Heart left ventricle (tissue), 16 donors: Measurements from ENCODE around the gene PRELID3B. TPM values are rescaled to one million over a fixed set of nuclear protein-coding genes. Genes with fewer than 3 reads are reported as not detected.
A peak's percentile ranks its signal among the peaks of the same experiment; 100 is the strongest.

Experiments used
- ATAC-seq, 4 donors: fragments of 200-7000 bp; cut with Tn5 transposase; one replicate each; pipeline ENCODE4 v1.9.1; 2020 to 2022; ENCODE audit warnings: moderate library complexity in 4 of 4, mild to moderate bottlenecking in 3 of 4, moderate number of reproducible peaks in 1 of 4
- DNase-seq, 5 donors: peaks; one replicate each; pipeline ENCODE4 v3.0.0-alpha.2; 2020
- H3K27ac ChIP-seq, 12 donors: fragments of 200-600 bp; sonication (generic) in 4 of 12; one replicate each; pipeline versions ENCODE4 v1.5.0 to v1.8.0; 2016 to 2022; ENCODE audit warnings: mild to moderate bottlenecking in 2 of 12
- H3K27me3 ChIP-seq, 9 donors: fragments of 200-600 bp; sonication (generic) in 2 of 9; one replicate each; pipeline versions ENCODE4 v1.5.1 to v1.8.0; 2016 to 2022; ENCODE audit warnings: mild to moderate bottlenecking in 3 of 9
- H3K36me3 ChIP-seq, 9 donors: fragments of 200-600 bp; sonication (generic) in 2 of 9; one replicate each; pipeline versions ENCODE4 v1.5.0 to v1.8.0; 2018 to 2022; ENCODE audit warnings: mild to moderate bottlenecking in 2 of 9
- H3K4me1 ChIP-seq, 12 donors: fragments of 200-600 bp; sonication (generic) in 4 of 12; one replicate each; pipeline versions ENCODE4 v1.5.0 to v1.8.0; 2016 to 2022; ENCODE audit warnings: mild to moderate bottlenecking in 3 of 12
- H3K4me3 ChIP-seq, 12 donors: fragments of 200-600 bp; sonication (generic) in 4 of 12; one replicate each; pipeline versions ENCODE4 v1.5.0 to v1.8.0; 2017 to 2022; ENCODE audit warnings: mild to moderate bottlenecking in 9 of 12, moderate library complexity in 4 of 12
- H3K9me3 ChIP-seq, 12 donors: fragments of 200-600 bp; sonication (generic) in 4 of 12; one replicate each; pipeline versions ENCODE4 v1.5.0 to v1.8.0; 2016 to 2022; ENCODE audit warnings: mild to moderate bottlenecking in 1 of 12
- POLR2A ChIP-seq, 2 donors: fragments of 450-650 bp; IDR thresholded peaks; one replicate each; pipeline ENCODE4 v1.6.1; 2017; ENCODE audit warnings: antibody characterized with exemption in 2 of 2, mild to moderate bottlenecking in 2 of 2, moderate library complexity in 2 of 2
- WGBS, 4 donors: extraction: QIAGEN DNeasy Blood & Tissue Kit in 2 of 4; methylation state at CpG; one replicate each; pipeline versions ENCODE4 v1.1.5 to v1.1.7; 2013 to 2018; 5-methylcytosine and 5-hydroxymethylcytosine counted together
- intact Hi-C, 10 donors: fragments of 100-400 bp; cut with DNase I; formaldehyde crosslinking; loops; one replicate each; pipeline versions ENCODE4 v1.11.1 to v1.14.2; 2022
- long read RNA-seq, 3 donors: library from polyadenylated mRNA; unstranded; transcript quantifications; one replicate each; pipeline ENCODE4 v2.0.0, GENCODE V29; 2020 to 2021
- polyA plus RNA-seq, 2 donors: library from polyadenylated mRNA; stranded (reverse); fragments of 200-250 nt; gene quantifications; one replicate each; pipeline ENCODE4 v1.2.3, GENCODE V29; 2013
- total RNA-seq, 9 donors: library from RNA; depleted of rRNA in 2 of 9; stranded (reverse); fragments of >200 nt in 2 of 9; fragmentation: NEBNext Ultra II Directional in 3 of 9; extraction: Animal tissue kit (Norgen Biotek cat#: 25700) in 3 of 9; gene quantifications; one replicate each; pipeline versions ENCODE4 v1.1.0 to v1.2.4, GENCODE V29; 2016 to 2023
- TF ChIP-seq, protein P1 (sequence below), 12 donors: fragments of 200-600 bp; sonication (generic) in 4 of 12; IDR thresholded peaks; one replicate each; pipeline versions ENCODE4 v1.5.0 to v1.8.0; 2018 to 2022; ENCODE audit warnings: antibody characterized with exemption in 12 of 12, mild to moderate bottlenecking in 5 of 12
- donor health status: ischemic (EF 13 %, LVEDD 7.1; RV severe dilation, severe dysfunction).
- donor health status: healthy with polysubstance abuse.
- donor health status: DM: no; HTN: yes; CAD: no.
- donor health status: DM: no; HTN: no; CAD: no.
- donor health status: ischemic (EF 25% LVEDD 6.9; RV normal size, moderate dysfunction).
- donor health status: ischemic (EF 25% LVEDD 5.7; RV mildly dilated, moderate dysfunction).
- donor health status: healthy.
- donor health status: DM: yes; HTN: yes; CAD: no.
- donor health status: ischemic (EF 35%, LVEDD 5.7; RV mildly dilated, moderate dysfunction).
- donor health status: nonischemic (EF 11% LVEDD 7.7; RV severe dilation, severe dysfunction).
- donor health status: DM: yes; HTN: yes; CAD: no.
- donor health status: PGD.
- donor health status: ischemic (EF 29% LVEDD 5.4; RV normal size, mild dysfunction).
- donor health status: nonischemic (EF 23%, LVEDD 6.1; RV moderate dilation, normal function).

The PRELID3B gene
- total RNA-seq (10 to 100 TPM; 34.6 to 51.0 (median 43.7) TPM), polyA plus RNA-seq (10 to 100 TPM; 14.1 to 39.6 TPM)
- long read RNA-seq, donor 1, transcript PRELID3B-201 (6 exons, 2,626 nt): major isoform, 53 of 65 reads
- long read RNA-seq, donor 1, partial matches to known transcripts: 1 of 65 reads
- long read RNA-seq, donor 1, other reads (novel, unspliced or antisense): 7 of 65 reads
- long read RNA-seq, donor 2, transcript PRELID3B-203 (6 exons, 704 nt): minor isoform, 12 of 326 reads
- long read RNA-seq, donor 2, transcript PRELID3B-201 (6 exons, 2,626 nt): major isoform, 296 of 326 reads
- long read RNA-seq, donor 2, partial matches to known transcripts: 3 of 326 reads
- long read RNA-seq, donor 2, other reads (novel, unspliced or antisense): 12 of 326 reads
- long read RNA-seq, donor 3, transcript PRELID3B-201 (6 exons, 2,626 nt): major isoform, 71 of 76 reads
- long read RNA-seq, donor 3, partial matches to known transcripts: 1 of 76 reads
- long read RNA-seq, donor 3, other reads (novel, unspliced or antisense): 2 of 76 reads

DNA sequence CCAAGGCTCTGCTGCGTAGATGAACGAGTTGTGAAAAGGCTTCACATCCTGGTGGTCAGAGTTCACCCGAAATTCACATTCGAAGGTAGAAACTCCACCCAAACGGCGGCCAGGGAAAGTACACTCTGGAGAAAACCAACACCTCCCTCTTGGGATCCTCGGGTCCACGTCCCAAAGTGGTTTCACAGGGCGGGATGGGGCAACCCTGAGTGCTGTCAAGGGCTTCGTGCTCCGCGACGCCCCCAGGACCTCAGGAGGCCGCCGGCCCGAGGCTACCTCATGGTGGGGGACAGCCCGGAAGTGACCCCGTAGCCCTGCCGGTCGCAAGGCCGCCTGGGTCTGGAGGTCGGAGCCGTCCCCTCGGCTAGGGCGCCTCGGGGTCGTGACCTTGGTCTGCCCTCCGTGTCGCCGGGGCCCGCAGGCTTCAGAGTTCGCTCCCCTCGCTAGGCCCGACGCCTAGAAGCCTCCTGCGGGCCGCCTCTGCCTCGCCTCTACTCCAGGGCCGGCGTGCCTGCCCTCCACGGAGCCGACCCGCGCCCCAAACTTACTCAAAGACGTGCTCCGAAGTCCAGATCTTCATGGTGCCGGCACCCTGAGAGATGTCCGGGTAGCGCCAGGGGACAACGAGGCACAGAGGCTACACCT is at the start of gene PRELID3B:
Gene PRELID3B (minus strand): TSS at position 636 of the 645 bp plus-strand sequence. CDS start 56 bp downstream, at position 580.
- peak within 1 kb of the TSS; percentile 68 to 92 (median 86) for H3K27ac ChIP-seq
- ATAC-seq: peak in 3 of 4 donors; percentile 36 to 56 (median 40)
- no peaks in the 10 kb centered on the region for H3K27me3 ChIP-seq
- 4 to 8% (median 5%) methylated on average over 9 to 50 of the region's 50 CpGs for WGBS, 4 donors
- peak within 1 kb of the TSS; percentile 60 to 97 (median 76) for H3K4me3 ChIP-seq
- H3K36me3 ChIP-seq: peaks cover 0 to 20% (median 12%) of the 10 kb centered on the region in 9 donors
- TF ChIP-seq POLR2A (IDR thresholded peaks at IDR 0.05): no peak
- TF ChIP-seq, protein P1, sequence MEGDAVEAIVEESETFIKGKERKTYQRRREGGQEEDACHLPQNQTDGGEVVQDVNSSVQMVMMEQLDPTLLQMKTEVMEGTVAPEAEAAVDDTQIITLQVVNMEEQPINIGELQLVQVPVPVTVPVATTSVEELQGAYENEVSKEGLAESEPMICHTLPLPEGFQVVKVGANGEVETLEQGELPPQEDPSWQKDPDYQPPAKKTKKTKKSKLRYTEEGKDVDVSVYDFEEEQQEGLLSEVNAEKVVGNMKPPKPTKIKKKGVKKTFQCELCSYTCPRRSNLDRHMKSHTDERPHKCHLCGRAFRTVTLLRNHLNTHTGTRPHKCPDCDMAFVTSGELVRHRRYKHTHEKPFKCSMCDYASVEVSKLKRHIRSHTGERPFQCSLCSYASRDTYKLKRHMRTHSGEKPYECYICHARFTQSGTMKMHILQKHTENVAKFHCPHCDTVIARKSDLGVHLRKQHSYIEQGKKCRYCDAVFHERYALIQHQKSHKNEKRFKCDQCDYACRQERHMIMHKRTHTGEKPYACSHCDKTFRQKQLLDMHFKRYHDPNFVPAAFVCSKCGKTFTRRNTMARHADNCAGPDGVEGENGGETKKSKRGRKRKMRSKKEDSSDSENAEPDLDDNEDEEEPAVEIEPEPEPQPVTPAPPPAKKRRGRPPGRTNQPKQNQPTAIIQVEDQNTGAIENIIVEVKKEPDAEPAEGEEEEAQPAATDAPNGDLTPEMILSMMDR (IDR thresholded peaks at IDR 0.05): no peak
- H3K4me1 ChIP-seq: peaks cover 9 to 43% (median 28%) of the 10 kb centered on the region in 12 donors
- intact Hi-C loops: loop anchor here in 5 of 10 donors (5.0 to 10.0 kb wide), 3 partner anchors 150 to 167 kb away; no protein-coding TSS in a partner anchor
- DNase-seq: peak in 3 of 5 donors; percentile 28 to 54 (median 44)
- H3K9me3 ChIP-seq: no peaks in the 10 kb centered on the region

DNA sequence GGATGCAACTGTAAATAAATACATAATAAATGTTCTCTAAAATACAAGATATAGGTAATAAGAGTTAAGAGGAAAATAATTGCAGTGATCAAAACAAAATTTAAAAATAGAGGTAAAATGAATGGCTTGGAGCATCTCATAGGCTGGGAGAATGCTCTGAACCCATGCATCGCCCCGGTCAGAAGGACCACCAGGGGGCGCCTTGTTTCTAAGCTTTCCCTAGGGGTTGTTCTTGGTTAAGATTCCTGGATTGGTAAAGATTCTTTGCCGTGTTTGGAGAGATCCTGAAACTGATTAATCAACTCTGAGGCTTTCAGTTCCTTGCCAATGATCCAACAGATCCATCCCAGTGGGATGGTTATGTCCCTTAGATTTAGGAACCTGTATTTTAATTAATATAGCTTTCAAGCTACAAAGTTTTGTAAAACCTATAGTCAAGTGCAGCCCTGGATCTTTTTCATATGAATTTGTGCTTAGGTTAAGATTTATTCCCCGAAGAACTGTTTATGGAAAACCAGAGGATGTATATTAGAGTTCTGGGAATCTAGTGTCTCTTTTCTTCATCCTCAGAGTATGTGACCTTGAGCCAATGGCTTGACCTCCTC is 45.3 kb upstream of the PRELID3B start:
- H3K4me1 ChIP-seq: peaks cover 0 to 9% (median 3%) of the 10 kb centered on the region in 12 donors
- peaks cover 0 to 4% (median 0%) of the 10 kb centered on the region in 9 donors for H3K27me3 ChIP-seq
- DNase-seq: peak; percentile 75 to 86 (median 82)
- H3K36me3 ChIP-seq: no peaks in the 10 kb centered on the region
- peak in 3 of 4 donors; percentile 75 to 83 (median 81) for ATAC-seq
- H3K9me3 ChIP-seq: no peaks in the 10 kb centered on the region
- WGBS, 4 donors: 13 to 17% (median 14%) methylated on average over 5 of the region's 5 CpGs
- intact Hi-C loops: loop anchor here (1.0 to 10.0 kb wide), 12 partner anchors 49 to 367 kb away; no protein-coding TSS in a partner anchor
- no peak overlapping the region for H3K27ac ChIP-seq
- H3K4me3 ChIP-seq: no peak overlapping the region
- no peak for TF ChIP-seq POLR2A (IDR thresholded peaks at IDR 0.05)
- TF ChIP-seq, protein P1 (IDR thresholded peaks at IDR 0.05): peak; percentile 85 to 98 (median 94)

GRCh38 chr20:59086923-59087322 is 44.3 kb upstream of the PRELID3B start:
- Histone ChIP-seq H3K27me3 (peaks cover 0 to 4% (median 0%) of the 10 kb centered on the region in 9 donors), H3K9me3 (no peaks in the 10 kb centered on the region), H3K36me3 (no peaks in the 10 kb centered on the region), H3K27ac (no peak overlapping the region), H3K4me1 (peaks cover 0 to 9% (median 3%) of the 10 kb centered on the region in 12 donors), H3K4me3 (no peak overlapping the region)
- intact Hi-C loops: loop anchor here (2.0 to 10.0 kb wide), 9 partner anchors 50 to 368 kb away; no protein-coding TSS in a partner anchor
- DNase-seq: no peak
- no peak for ATAC-seq
- 88 to 95% (median 93%) methylated on average over 5 of the region's 5 CpGs for WGBS, 4 donors
- TF ChIP-seq POLR2A (IDR thresholded peaks at IDR 0.05): no peak
- TF ChIP-seq, protein P1 (IDR thresholded peaks at IDR 0.05): no peak
